ENCODE measurements around the gene CD9. TPM values are rescaled to one million over a fixed set of nuclear protein-coding genes. Genes with fewer than 3 reads are reported as not detected.
A peak's percentile ranks its signal among the peaks of the same experiment; 100 is the strongest.

CD9 gene
- total and polyA plus RNA-seq, 2 donors (not counting 1 experiment from before 2014, with no cell fraction given): 520 to 856 TPM

DNA sequence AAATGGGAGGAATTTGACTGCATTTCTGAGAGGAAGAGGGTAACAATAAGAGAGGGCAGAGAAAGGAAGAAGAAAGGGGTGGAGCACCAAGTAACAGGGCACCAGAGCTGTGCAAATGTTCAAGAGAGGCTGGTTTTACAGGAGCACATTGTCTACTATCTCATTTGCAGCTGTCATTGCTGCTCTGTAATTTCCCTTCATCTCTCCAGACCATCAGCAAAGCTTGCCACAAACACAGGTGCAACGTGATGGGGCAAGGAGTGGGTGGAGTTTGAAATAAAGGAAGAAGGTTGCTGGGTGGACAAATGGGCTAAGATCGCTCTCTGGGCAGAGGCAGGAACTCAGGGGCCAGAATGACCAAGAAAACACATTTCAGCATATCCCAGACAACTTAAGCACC is 62.4 kb downstream of the CD9 start:
- Histone ChIP-seq H3K9ac (ENCODE audit: insufficient read depth, low read length) (no peak overlapping the region), H4K20me1 (ENCODE audit: control insufficient read depth, extremely low read depth, insufficient read depth, low read length) (no peaks in the 10 kb centered on the region), H3K4me2 (ENCODE audit: extremely low read depth, insufficient read depth, low read length) (no peak overlapping the region), H3K36me3 (ENCODE audit: control insufficient read depth, insufficient read depth, low read length) (no peaks in the 10 kb centered on the region), H3K27me3 (ENCODE audit: control insufficient read depth, insufficient read depth, low read length) (no peaks in the 10 kb centered on the region), H2AFZ (ENCODE audit: low read length) (no peak overlapping the region), H3K4me3 (replicated peaks in 1 of 4; ENCODE audit: control extremely low read depth in 1 of 4, insufficient read depth in 1 of 4, low read depth in 3 of 4, low read length in 4 of 4) (no peak overlapping the region), H3K79me2 (ENCODE audit: control insufficient read depth, insufficient read depth, low read length) (no peaks in the 10 kb centered on the region), H3K27ac (ENCODE audit: insufficient read depth, low read length) (no peak overlapping the region), H3K9me3 (ENCODE audit: control insufficient read depth, insufficient read depth, low read depth, low read length) (no peaks in the 10 kb centered on the region), H3K4me1 (ENCODE audit: control insufficient read depth, extremely low read depth, insufficient read depth, low read length) (no peaks in the 10 kb centered on the region)
- no peak for DNase-seq (ENCODE audit: low read depth in 2 of 2)
- no peak for TF ChIP-seq EZH2 (IDR thresholded peaks at IDR 0.05; ENCODE audit: low read length, missing control alignments)
- no peak for TF ChIP-seq CTCF (conservative IDR thresholded peaks at IDR 0.05 in 1 of 2, IDR thresholded peaks at IDR 0.05 in 1 of 2; ENCODE audit: low read depth in 1 of 2, low read length in 2 of 2)

DNA sequence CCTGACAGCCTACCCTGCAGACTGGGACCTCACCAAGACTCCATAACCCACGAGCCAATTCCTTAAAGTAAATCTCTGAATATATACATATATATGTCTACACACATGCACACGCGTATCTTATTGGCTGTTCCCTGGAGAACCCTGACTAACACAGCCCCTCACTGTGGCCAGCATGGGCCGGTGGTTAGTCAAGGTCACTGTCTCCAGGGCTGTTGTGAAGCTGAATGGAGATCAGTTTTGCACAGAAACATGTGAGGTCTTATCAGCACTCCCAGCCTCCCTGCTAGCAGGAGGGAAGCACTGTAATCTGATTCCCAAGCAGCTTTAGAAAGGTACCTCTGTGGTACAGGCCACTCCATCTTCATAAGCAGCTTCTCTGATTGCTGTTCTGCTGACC is 63.7 kb downstream of the CD9 start:
- Histone ChIP-seq H2AFZ (ENCODE audit: low read length) (no peak overlapping the region), H3K4me2 (ENCODE audit: extremely low read depth, insufficient read depth, low read length) (no peak overlapping the region), H3K4me3 (replicated peaks in 1 of 4; ENCODE audit: control extremely low read depth in 1 of 4, insufficient read depth in 1 of 4, low read depth in 3 of 4, low read length in 4 of 4) (no peak overlapping the region), H3K79me2 (ENCODE audit: control insufficient read depth, insufficient read depth, low read length) (no peaks in the 10 kb centered on the region), H3K9ac (ENCODE audit: insufficient read depth, low read length) (no peak overlapping the region), H3K4me1 (ENCODE audit: control insufficient read depth, extremely low read depth, insufficient read depth, low read length) (no peaks in the 10 kb centered on the region), H3K36me3 (ENCODE audit: control insufficient read depth, insufficient read depth, low read length) (no peaks in the 10 kb centered on the region), H3K9me3 (ENCODE audit: control insufficient read depth, insufficient read depth, low read depth, low read length) (no peaks in the 10 kb centered on the region), H4K20me1 (ENCODE audit: control insufficient read depth, extremely low read depth, insufficient read depth, low read length) (no peaks in the 10 kb centered on the region), H3K27ac (ENCODE audit: insufficient read depth, low read length) (no peak overlapping the region), H3K27me3 (ENCODE audit: control insufficient read depth, insufficient read depth, low read length) (no peaks in the 10 kb centered on the region)
- peak in 1 of 2 donors; percentile 50 for DNase-seq (ENCODE audit: low read depth in 2 of 2)
- TF ChIP-seq CTCF (conservative IDR thresholded peaks at IDR 0.05 in 1 of 2, IDR thresholded peaks at IDR 0.05 in 1 of 2; ENCODE audit: low read depth in 1 of 2, low read length in 2 of 2) (no peak), EZH2 (IDR thresholded peaks at IDR 0.05; ENCODE audit: low read length, missing control alignments) (no peak)

DNA sequence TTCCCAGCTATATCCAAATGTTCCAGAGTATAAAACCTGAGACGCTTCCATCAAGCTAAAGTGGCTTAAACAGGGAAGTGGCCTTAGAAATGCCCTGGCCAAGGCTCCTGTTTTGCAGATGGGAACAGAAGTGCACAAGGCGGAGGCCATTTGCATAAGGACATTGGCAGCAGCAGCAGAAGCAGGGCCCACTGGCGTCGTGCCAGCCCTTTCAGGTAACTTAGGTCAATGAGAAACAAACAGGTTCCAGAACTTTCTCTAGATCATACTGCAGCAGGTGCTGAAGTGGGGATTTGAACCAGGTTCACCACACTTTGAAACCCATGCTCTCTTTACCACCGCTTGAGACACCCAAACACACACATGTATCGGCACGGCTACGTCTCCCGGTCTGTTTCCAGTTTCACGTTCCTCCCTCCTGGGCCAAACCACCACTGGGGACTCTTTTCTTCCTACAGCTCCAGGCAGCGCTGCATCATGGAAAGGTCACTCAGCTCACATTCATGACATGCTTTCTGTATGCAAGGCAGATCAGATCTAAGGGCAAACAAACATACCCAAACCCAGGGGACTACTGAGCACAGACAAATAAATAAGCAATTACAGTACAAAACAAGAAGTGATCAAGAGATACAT is 64.3 kb downstream of the CD9 start:
- H3K4me2 ChIP-seq (ENCODE audit: extremely low read depth, insufficient read depth, low read length): no peak overlapping the region
- no peaks in the 10 kb centered on the region for H3K36me3 ChIP-seq (ENCODE audit: control insufficient read depth, insufficient read depth, low read length)

More for the DNA sequence above, 64.3 kb downstream of the CD9 start:
- Histone ChIP-seq H3K9ac (ENCODE audit: insufficient read depth, low read length) (no peak overlapping the region), H3K9me3 (ENCODE audit: control insufficient read depth, insufficient read depth, low read depth, low read length) (no peaks in the 10 kb centered on the region), H2AFZ (ENCODE audit: low read length) (no peak overlapping the region), H3K27me3 (ENCODE audit: control insufficient read depth, insufficient read depth, low read length) (no peaks in the 10 kb centered on the region), H4K20me1 (ENCODE audit: control insufficient read depth, extremely low read depth, insufficient read depth, low read length) (no peaks in the 10 kb centered on the region), H3K27ac (ENCODE audit: insufficient read depth, low read length) (no peak overlapping the region), H3K4me1 (ENCODE audit: control insufficient read depth, extremely low read depth, insufficient read depth, low read length) (no peaks in the 10 kb centered on the region), H3K79me2 (ENCODE audit: control insufficient read depth, insufficient read depth, low read length) (no peaks in the 10 kb centered on the region), H3K4me3 (replicated peaks in 1 of 4; ENCODE audit: control extremely low read depth in 1 of 4, insufficient read depth in 1 of 4, low read depth in 3 of 4, low read length in 4 of 4) (no peak overlapping the region)
- no peak for TF ChIP-seq CTCF (conservative IDR thresholded peaks at IDR 0.05 in 1 of 2, IDR thresholded peaks at IDR 0.05 in 1 of 2; ENCODE audit: low read depth in 1 of 2, low read length in 2 of 2)
- DNase-seq (ENCODE audit: low read depth in 2 of 2): no peak

All from fibroblast of lung (primary cell).